Lower leg skin (tissue), 3 donors: ENCODE data around the gene DRD5.

Experiments
- CTCF ChIP-seq, 3 donors: fragments of 450-650 bp; IDR thresholded peaks; one replicate each; pipeline ENCODE4 v1.5.1; 2016; ENCODE audit warnings: antibody characterized with exemption in 3 of 3, mild to moderate bottlenecking in 3 of 3, moderate library complexity in 2 of 3
- POLR2A ChIP-seq, 2 donors: fragments of 450-650 bp; IDR thresholded peaks; one replicate each; pipeline ENCODE4 v1.6.1; 2016 to 2017; ENCODE audit warnings: antibody characterized with exemption in 2 of 2, mild to moderate bottlenecking in 1 of 2, moderate library complexity in 1 of 2

DNA sequence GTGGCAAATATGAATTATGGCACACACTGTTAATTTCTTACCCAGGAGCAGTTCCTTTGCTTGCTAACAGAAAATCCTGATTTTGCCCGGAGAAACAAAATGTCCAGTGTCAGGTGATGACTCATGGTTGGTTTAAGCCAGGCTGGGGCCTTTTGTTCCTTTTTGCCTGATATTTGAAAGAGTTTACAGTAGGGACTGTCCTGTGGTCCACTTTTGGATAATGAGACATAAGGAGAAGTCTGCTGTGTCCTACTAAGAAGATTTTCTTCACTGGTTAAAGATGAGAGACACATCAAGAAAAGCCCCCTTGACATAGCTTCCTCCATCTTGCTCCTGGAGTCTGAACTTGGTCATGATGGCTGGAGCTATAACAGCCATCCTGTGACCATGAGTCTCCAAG, 12.1 kb upstream of the DRD5 start:
- TF ChIP-seq CTCF (IDR thresholded peaks at IDR 0.05): no peak
- TF ChIP-seq POLR2A (IDR thresholded peaks at IDR 0.05): no peak
